ENCODE data around the gene ABHD12.

ABHD12 gene

DNA sequence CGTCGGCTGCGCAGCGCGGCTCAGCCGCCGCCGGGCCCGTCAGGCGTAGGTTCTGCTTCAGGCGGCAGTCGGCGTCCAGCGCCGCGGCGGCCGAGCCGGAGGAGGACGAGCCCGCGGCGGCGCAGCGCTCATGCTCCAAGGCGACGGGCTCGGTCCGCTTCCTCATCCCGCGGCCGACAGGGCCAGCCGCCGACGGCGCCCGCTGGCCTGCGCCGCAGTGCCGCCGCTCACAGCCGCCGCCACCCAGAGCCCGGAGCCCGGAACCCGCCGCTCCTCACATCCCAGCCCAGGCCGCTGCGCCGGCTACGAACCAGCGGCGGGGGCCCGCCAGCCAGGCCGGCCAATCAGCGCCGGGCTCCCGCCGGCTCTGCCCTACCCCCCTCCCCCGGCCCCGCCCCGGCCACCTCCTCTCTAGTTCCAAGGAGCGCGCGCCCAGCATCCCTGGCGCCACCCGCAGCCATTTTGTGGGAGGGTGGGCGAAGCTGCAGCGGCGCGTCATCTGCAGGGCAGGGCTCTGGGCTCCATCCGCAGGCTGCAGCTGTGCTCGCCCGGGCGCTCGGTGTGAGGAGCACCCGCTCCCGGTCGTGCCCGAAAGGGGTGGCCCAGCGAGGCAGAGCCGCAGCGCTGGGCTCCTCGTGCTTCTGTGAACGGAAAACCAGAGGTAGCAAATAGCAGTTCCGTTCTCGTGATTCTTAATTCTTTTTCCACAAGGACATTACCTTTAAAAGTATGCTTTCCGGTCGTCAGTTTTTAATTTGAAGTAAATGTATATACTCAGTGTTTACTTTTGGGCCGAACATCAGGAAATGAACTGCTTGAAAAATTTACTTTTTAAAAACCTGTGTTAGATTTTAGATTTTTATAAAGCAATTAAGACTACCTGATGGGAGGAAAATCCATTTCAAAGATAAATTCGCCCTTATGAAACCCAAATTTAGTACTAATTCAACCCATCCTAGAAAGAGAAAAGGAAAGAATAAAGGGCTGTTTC is at the start of gene ABHD12:
Gene ABHD12, minus strand, starts transcription at position 298 of the 991 bp plus-strand sequence. Its CDS starts 132 bp downstream, at position 166.
- H3K36me3 ChIP-seq (ENCODE audit: control insufficient read depth, low read depth, low read length), result no peaks in the 10 kb centered on the region
- H3K4me3 ChIP-seq (ENCODE audit: low read length), result peak within 1 kb of the TSS; percentile 86
- peak within 1 kb of the TSS; percentile 81 for H3K9ac ChIP-seq (ENCODE audit: low read length)
- peaks cover 4% of the 10 kb centered on the region for H3K27me3 ChIP-seq (ENCODE audit: control insufficient read depth, insufficient read depth, low read length)
- H3K9me3 ChIP-seq (ENCODE audit: control insufficient read depth, low read depth, low read length), result no peaks in the 10 kb centered on the region
- no peaks in the 10 kb centered on the region for H3K4me1 ChIP-seq (ENCODE audit: control insufficient read depth, low read depth, low read length)
- H3K27ac ChIP-seq (ENCODE audit: low read length), result peak within 1 kb of the TSS; percentile 38

DNA sequence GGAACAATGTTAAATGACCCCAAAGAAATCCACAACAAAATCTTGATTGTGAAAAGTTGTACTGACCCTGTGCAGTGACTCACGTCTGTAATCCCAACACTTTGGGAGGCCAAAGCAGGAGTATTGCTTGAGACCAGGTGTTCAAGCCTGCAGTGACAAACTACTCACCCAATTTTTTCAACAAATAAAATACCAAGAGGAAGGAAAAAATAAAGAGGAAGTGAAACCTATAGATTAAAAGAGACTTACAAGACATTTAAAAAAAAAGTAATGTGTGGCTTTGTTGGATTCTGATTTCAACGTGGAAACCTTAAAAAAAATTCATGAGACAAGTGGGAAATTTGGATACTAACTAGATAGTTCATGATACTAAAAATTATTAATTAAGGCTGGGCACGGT is 48.7 kb upstream of the ABHD12 start:
- Histone ChIP-seq H3K9me3 (ENCODE audit: control insufficient read depth, low read depth, low read length) (no peaks in the 10 kb centered on the region), H3K27me3 (ENCODE audit: control insufficient read depth, insufficient read depth, low read length) (no peaks in the 10 kb centered on the region), H3K27ac (ENCODE audit: low read length) (no peak overlapping the region), H3K4me1 (ENCODE audit: control insufficient read depth, low read depth, low read length) (peaks cover 15% of the 10 kb centered on the region), H3K9ac (ENCODE audit: low read length) (no peak overlapping the region), H3K4me3 (ENCODE audit: low read length) (no peak overlapping the region), H3K36me3 (ENCODE audit: control insufficient read depth, low read depth, low read length) (peaks cover 56% of the 10 kb centered on the region)

GRCh38 chr20:25437153-25437581 is 46.5 kb upstream of the ABHD12 start:
- Histone ChIP-seq H3K9ac (ENCODE audit: low read length) (peak overlapping the region; percentile 9), H3K27ac (ENCODE audit: low read length) (peak overlapping the region; percentile 89), H3K27me3 (ENCODE audit: control insufficient read depth, insufficient read depth, low read length) (no peaks in the 10 kb centered on the region), H3K36me3 (ENCODE audit: control insufficient read depth, low read depth, low read length) (peaks cover 61% of the 10 kb centered on the region), H3K4me1 (ENCODE audit: control insufficient read depth, low read depth, low read length) (peaks cover 15% of the 10 kb centered on the region), H3K4me3 (ENCODE audit: low read length) (no peak overlapping the region), H3K9me3 (ENCODE audit: control insufficient read depth, low read depth, low read length) (no peaks in the 10 kb centered on the region)

DNA sequence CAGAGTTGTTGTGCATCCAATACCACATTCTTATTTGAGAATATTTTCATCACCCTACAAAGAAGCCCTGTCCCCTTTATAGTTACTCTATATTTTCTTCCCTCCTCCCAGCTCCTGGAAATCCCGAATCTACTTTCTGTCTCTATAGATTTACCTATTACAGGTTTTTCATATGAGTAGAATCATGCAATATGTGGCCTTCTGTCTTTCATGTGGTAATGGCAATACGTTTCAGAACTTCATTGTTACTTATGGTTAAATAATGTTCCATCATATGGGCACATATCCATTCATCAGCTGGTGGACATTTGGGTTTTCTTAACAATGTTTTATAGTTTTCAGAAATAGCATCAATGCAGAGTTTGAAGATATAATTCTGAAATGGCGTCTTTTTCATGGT is 33.9 kb upstream of the ABHD12 start:
- Histone ChIP-seq H3K36me3 (ENCODE audit: control insufficient read depth, low read depth, low read length) (peaks cover 64% of the 10 kb centered on the region), H3K27me3 (ENCODE audit: control insufficient read depth, insufficient read depth, low read length) (no peaks in the 10 kb centered on the region), H3K4me3 (ENCODE audit: low read length) (no peak overlapping the region), H3K9me3 (ENCODE audit: control insufficient read depth, low read depth, low read length) (no peaks in the 10 kb centered on the region), H3K27ac (ENCODE audit: low read length) (no peak overlapping the region), H3K9ac (ENCODE audit: low read length) (no peak overlapping the region), H3K4me1 (ENCODE audit: control insufficient read depth, low read depth, low read length) (no peaks in the 10 kb centered on the region)

DNA sequence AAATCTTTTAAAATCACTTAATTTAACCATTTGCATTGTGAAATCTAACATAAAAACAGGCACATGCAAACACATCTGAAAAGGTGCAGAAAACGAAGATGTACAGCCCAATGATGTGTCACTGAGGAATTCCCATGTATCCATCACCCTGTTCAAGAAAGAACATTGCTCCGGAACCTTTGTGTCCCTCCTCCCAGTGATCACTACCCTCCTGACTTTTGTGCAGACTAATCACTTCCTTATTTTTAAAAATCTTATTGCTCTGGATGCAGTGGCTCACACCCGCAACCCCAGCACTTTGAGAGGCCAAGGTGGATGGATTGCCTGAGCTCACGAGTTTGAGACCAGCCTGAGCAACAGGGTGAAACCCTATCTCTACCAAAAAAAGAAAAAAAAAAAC is 31.4 kb upstream of the ABHD12 start:
- Histone ChIP-seq H3K4me3 (ENCODE audit: low read length) (no peak overlapping the region), H3K27ac (ENCODE audit: low read length) (no peak overlapping the region), H3K4me1 (ENCODE audit: control insufficient read depth, low read depth, low read length) (no peaks in the 10 kb centered on the region), H3K36me3 (ENCODE audit: control insufficient read depth, low read depth, low read length) (peaks cover 72% of the 10 kb centered on the region), H3K9ac (ENCODE audit: low read length) (no peak overlapping the region), H3K9me3 (ENCODE audit: control insufficient read depth, low read depth, low read length) (no peaks in the 10 kb centered on the region), H3K27me3 (ENCODE audit: control insufficient read depth, insufficient read depth, low read length) (no peaks in the 10 kb centered on the region)

DNA sequence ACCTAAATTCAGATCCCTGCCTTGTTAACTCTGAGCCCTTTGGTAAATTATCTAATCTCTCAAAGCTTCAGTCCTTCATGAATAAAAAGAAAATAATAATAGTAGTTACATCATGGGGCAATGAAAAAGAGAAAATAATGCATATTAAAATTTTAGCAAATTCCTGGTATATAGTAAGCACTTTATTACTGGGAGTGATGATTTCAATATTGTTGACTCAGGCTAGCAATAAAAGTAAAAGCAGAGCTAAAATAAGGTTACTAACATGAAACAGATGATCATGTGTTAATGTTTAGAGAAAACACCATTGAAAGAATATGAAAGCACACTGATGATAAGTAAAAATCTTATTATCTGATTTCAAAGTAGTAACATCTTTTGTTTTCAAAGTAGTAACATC is 30.5 kb upstream of the ABHD12 start:
- Histone ChIP-seq H3K27me3 (ENCODE audit: control insufficient read depth, insufficient read depth, low read length) (no peaks in the 10 kb centered on the region), H3K4me3 (ENCODE audit: low read length) (no peak overlapping the region), H3K4me1 (ENCODE audit: control insufficient read depth, low read depth, low read length) (no peaks in the 10 kb centered on the region), H3K27ac (ENCODE audit: low read length) (no peak overlapping the region), H3K9ac (ENCODE audit: low read length) (no peak overlapping the region), H3K9me3 (ENCODE audit: control insufficient read depth, low read depth, low read length) (no peaks in the 10 kb centered on the region), H3K36me3 (ENCODE audit: control insufficient read depth, low read depth, low read length) (peaks cover 72% of the 10 kb centered on the region)

DNA sequence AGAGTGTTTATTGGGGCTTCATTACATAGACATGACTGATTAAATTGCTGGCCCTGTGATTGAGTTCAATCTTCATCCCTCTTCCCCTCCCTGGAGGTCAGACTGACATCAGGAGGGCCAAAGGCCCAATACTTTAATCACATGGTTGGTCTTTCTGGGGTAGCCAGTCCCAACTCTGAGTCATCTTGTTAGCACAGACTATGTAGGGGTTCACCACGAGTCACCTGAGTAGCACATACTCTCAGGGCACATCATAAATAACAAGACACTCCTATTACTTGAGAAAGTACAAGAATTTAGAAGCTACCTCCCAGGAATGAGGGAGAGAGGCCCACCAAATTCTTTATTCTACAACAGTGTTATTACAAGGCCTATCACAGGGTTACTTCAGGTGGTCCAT is 28.1 kb upstream of the ABHD12 start:
- H3K27me3 ChIP-seq (ENCODE audit: control insufficient read depth, insufficient read depth, low read length), result no peaks in the 10 kb centered on the region
- no peak overlapping the region for H3K9ac ChIP-seq (ENCODE audit: low read length)
- no peak overlapping the region for H3K4me3 ChIP-seq (ENCODE audit: low read length)
- H3K27ac ChIP-seq (ENCODE audit: low read length), result no peak overlapping the region
- H3K4me1 ChIP-seq (ENCODE audit: control insufficient read depth, low read depth, low read length), result no peaks in the 10 kb centered on the region
- peaks cover 66% of the 10 kb centered on the region for H3K36me3 ChIP-seq (ENCODE audit: control insufficient read depth, low read depth, low read length)
- no peaks in the 10 kb centered on the region for H3K9me3 ChIP-seq (ENCODE audit: control insufficient read depth, low read depth, low read length)

- peak overlapping the region; percentile 98 for H3K9ac ChIP-seq (ENCODE audit: low read length)
- H3K27me3 ChIP-seq (ENCODE audit: control insufficient read depth, insufficient read depth, low read length), result no peaks in the 10 kb centered on the region
- H3K27ac ChIP-seq (ENCODE audit: low read length), result no peak overlapping the region
- peaks cover 8% of the 10 kb centered on the region for H3K4me1 ChIP-seq (ENCODE audit: control insufficient read depth, low read depth, low read length)
- H3K4me3 ChIP-seq (ENCODE audit: low read length), result peak overlapping the region; percentile 95
- no peaks in the 10 kb centered on the region for H3K9me3 ChIP-seq (ENCODE audit: control insufficient read depth, low read depth, low read length)
- no peaks in the 10 kb centered on the region for H3K36me3 ChIP-seq (ENCODE audit: control insufficient read depth, low read depth, low read length)
Observed at GRCh38 chr20:25408890-25409289, 18.3 kb upstream of the ABHD12 start.

DNA sequence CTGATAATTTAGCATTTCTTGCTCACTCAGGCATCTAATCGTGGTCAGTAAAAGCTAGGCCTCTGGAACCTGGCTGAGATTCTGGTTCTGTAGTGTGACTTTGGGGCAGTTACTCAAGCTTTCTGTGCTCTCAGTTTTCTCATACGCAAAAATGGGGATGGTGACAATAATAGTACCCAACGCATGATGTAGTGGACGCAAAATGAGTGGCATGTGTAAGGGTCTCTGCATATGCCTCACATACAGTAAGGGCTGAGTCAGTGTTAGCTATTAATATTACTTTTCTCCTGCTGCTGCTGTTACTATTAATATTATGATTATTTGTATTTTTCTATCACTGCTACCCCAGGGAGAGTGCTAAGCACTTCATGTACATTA is 17.5 kb upstream of the ABHD12 start:
- H3K36me3 ChIP-seq (ENCODE audit: control insufficient read depth, low read depth, low read length), result no peaks in the 10 kb centered on the region
- peak overlapping the region; percentile 95 for H3K4me3 ChIP-seq (ENCODE audit: low read length)
- peak overlapping the region; percentile 98 for H3K9ac ChIP-seq (ENCODE audit: low read length)
- peaks cover 8% of the 10 kb centered on the region for H3K4me1 ChIP-seq (ENCODE audit: control insufficient read depth, low read depth, low read length)
- peaks cover 4% of the 10 kb centered on the region for H3K9me3 ChIP-seq (ENCODE audit: control insufficient read depth, low read depth, low read length)
- H3K27me3 ChIP-seq (ENCODE audit: control insufficient read depth, insufficient read depth, low read length), result no peaks in the 10 kb centered on the region
- H3K27ac ChIP-seq (ENCODE audit: low read length), result peak overlapping the region; percentile 91

GRCh38 chr20:25407311-25408169 is 16.9 kb upstream of the ABHD12 start, which contains the start of gene GINS1:
TSS of gene GINS1 (plus strand) at chr20:25407673. CDS start at chr20:25407821, 148 bp downstream.
- H3K4me1 ChIP-seq (ENCODE audit: control insufficient read depth, low read depth, low read length), result peaks cover 8% of the 10 kb centered on the region
- H3K9me3 ChIP-seq (ENCODE audit: control insufficient read depth, low read depth, low read length), result peaks cover 10% of the 10 kb centered on the region
- no peaks in the 10 kb centered on the region for H3K27me3 ChIP-seq (ENCODE audit: control insufficient read depth, insufficient read depth, low read length)
- H3K27ac ChIP-seq (ENCODE audit: low read length), result peak within 1 kb of the TSS; percentile 91
- peak within 1 kb of the TSS; percentile 98 for H3K9ac ChIP-seq (ENCODE audit: low read length)
- H3K36me3 ChIP-seq (ENCODE audit: control insufficient read depth, low read depth, low read length), result no peaks in the 10 kb centered on the region
- H3K4me3 ChIP-seq (ENCODE audit: low read length), result peak within 1 kb of the TSS; percentile 95

DNA sequence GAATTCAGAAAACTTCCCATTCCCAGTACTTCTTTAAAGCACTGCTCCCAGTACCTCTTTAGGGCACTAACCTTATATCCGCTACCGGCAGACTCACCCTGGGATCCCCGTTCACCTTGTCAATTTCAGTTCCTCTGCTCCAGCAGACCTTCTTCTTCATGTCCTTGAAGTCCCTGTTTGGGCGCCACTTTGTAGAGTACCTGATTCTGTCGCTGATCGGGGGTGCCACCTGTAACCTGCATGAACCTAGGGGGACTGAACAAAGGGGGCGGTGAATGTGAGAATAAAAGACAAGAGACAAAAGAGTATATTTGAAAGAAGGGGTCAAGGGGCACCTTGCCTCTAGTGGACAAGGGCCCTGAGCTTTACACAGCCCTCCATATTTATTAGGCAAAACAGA is 11.9 kb upstream of the ABHD12 start:
- Histone ChIP-seq H3K27ac (ENCODE audit: low read length) (no peak overlapping the region), H3K4me3 (ENCODE audit: low read length) (no peak overlapping the region), H3K36me3 (ENCODE audit: control insufficient read depth, low read depth, low read length) (no peaks in the 10 kb centered on the region), H3K4me1 (ENCODE audit: control insufficient read depth, low read depth, low read length) (no peaks in the 10 kb centered on the region), H3K9me3 (ENCODE audit: control insufficient read depth, low read depth, low read length) (peaks cover 21% of the 10 kb centered on the region), H3K27me3 (ENCODE audit: control insufficient read depth, insufficient read depth, low read length) (no peaks in the 10 kb centered on the region), H3K9ac (ENCODE audit: low read length) (no peak overlapping the region)
